IMR-90 (cell line): ENCODE results near the gene MPRIP. TPM values are rescaled to one million over a fixed set of nuclear protein-coding genes. Genes with fewer than 3 reads are reported as not detected.

ENCODE experiments used
- ATAC-seq: fragments of 200-7000 bp; cut with Tn5 transposase; 2 replicates; pipeline ENCODE4 v1.9.1; 2020; ENCODE audit warnings: low read depth, mild to moderate bottlenecking, moderate library complexity
- BruUV-seq: library from RNA; stranded (reverse); fragments of 400-500 nt; replicated peaks from 2 replicates; lab custom pipeline; 2021; lab: Mats Ljungman, UMichigan
- CTCF ChIA-PET: fragments of 300-600 bp; formaldehyde crosslinking; extraction: SDS; loops from one replicate; lab custom pipeline; 2021; ENCODE audit warnings: antibody characterized with exemption; lab: Yijun Ruan, JAX
- POLR2A ChIA-PET: fragments of 300-600 bp; sonication (Branson Sonifier 250); formaldehyde crosslinking; loops from one replicate; lab custom pipeline; 2022; ENCODE audit warnings: antibody characterized with exemption; ENCODE audit not compliant: unreplicated experiment; lab: Charles Lee
- DNase-seq: peaks from one replicate; pipeline ENCODE4 v3.0.0; 2013
- H2AFZ ChIP-seq: replicated peaks from 2 replicates; pipeline ENCODE3; 2013; ENCODE audit warnings: low read length, mild to moderate bottlenecking; ENCODE audit not compliant: poor library complexity
- H2AK5ac ChIP-seq: 2 replicates; pipeline ENCODE4 v1.6.1; 2013; ENCODE audit warnings: low read depth, low read length, inconsistent platforms
- H2AK9ac ChIP-seq: replicated peaks from 2 replicates; pipeline ENCODE3; 2013; ENCODE audit warnings: mild to moderate bottlenecking, low read depth, low read length, moderate library complexity; ENCODE audit not compliant: poor library complexity
- H2BK120ac ChIP-seq: 2 replicates; pipeline ENCODE4 v1.6.1; 2013; ENCODE audit warnings: low read depth, low read length, inconsistent platforms
- H2BK15ac ChIP-seq: 3 replicates; pipeline ENCODE4 v1.6.1; 2013; ENCODE audit warnings: low read depth, low read length, inconsistent platforms
- H2BK20ac ChIP-seq: 2 replicates; pipeline ENCODE4 v1.6.1; 2013; ENCODE audit warnings: low read depth, mild to moderate bottlenecking, inconsistent platforms, low read length, moderate library complexity
- H2BK5ac ChIP-seq: 2 replicates; pipeline ENCODE4 v1.6.1; 2013; ENCODE audit warnings: mild to moderate bottlenecking, low read depth, low read length, inconsistent platforms; ENCODE audit not compliant: poor library complexity, severe bottlenecking
- H3K14ac ChIP-seq: replicated peaks from 2 replicates; pipeline ENCODE4 v1.6.1; 2013; ENCODE audit warnings: low read depth, low read length, inconsistent platforms
- H3K18ac ChIP-seq: 2 replicates; pipeline ENCODE4 v1.6.1; 2013; ENCODE audit warnings: low read depth, low read length, control low read depth
- H3K23ac ChIP-seq: 2 replicates; pipeline ENCODE4 v1.6.1; 2013; ENCODE audit warnings: low read depth, low read length, inconsistent platforms
- H3K27ac ChIP-seq: 2 replicates; pipeline ENCODE4 v1.5.1; 2013; ENCODE audit warnings: mild to moderate bottlenecking, control low read depth, low read length; ENCODE audit not compliant: insufficient read depth
- H3K27me3 ChIP-seq: 2 replicates; pipeline ENCODE4 v1.6.1; 2013; ENCODE audit warnings: low read length; ENCODE audit not compliant: control insufficient read depth, insufficient read depth
- H3K36me3 ChIP-seq: 2 replicates; pipeline ENCODE4 v1.6.1; 2013; ENCODE audit warnings: low read length, mixed read lengths; ENCODE audit not compliant: control insufficient read depth, insufficient read depth
- H3K4ac ChIP-seq: 2 replicates; pipeline ENCODE4 v1.6.1; 2013; ENCODE audit warnings: low read depth, low read length, inconsistent platforms
- H3K4me1 ChIP-seq: 2 replicates; pipeline ENCODE4 v1.6.1; 2013; ENCODE audit warnings: low read length, mixed read lengths; ENCODE audit not compliant: control insufficient read depth, insufficient read depth
- H3K4me2 ChIP-seq: 2 replicates; pipeline ENCODE4 v1.6.1; 2013; ENCODE audit warnings: low read depth, mild to moderate bottlenecking, control low read depth, low read length, moderate library complexity
- H3K4me3 ChIP-seq: 2 replicates; pipeline ENCODE4 v1.5.1; 2013; ENCODE audit warnings: low read depth, mild to moderate bottlenecking, control low read depth, low read length, moderate library complexity; ENCODE audit not compliant: insufficient read depth
- H3K56ac ChIP-seq: 2 replicates; pipeline ENCODE4 v1.6.1; 2013; ENCODE audit warnings: low read length, inconsistent platforms; ENCODE audit not compliant: insufficient read depth; ENCODE audit errors: extremely low read depth
- H3K79me1 ChIP-seq, 2 experiments: 2 replicates each; pipeline ENCODE4 v1.6.1; 2013; ENCODE audit warnings: low read length in 2 of 2, inconsistent platforms in 1 of 2, low read depth in 1 of 2
- H3K9ac ChIP-seq: 2 replicates; pipeline ENCODE4 v1.6.1; 2013; ENCODE audit warnings: low read depth, low read length, control low read depth
- H3K9me1 ChIP-seq: 2 replicates; pipeline ENCODE4 v1.6.1; 2013; ENCODE audit warnings: low read length, inconsistent platforms; ENCODE audit not compliant: insufficient read depth
- H3K9me3 ChIP-seq: 2 replicates; pipeline ENCODE4 v1.6.1; 2013; ENCODE audit warnings: low read length; ENCODE audit not compliant: control insufficient read depth, insufficient read depth
- H4K20me1 ChIP-seq: 2 replicates; pipeline ENCODE4 v1.6.1; 2013; ENCODE audit warnings: low read length, inconsistent platforms; ENCODE audit not compliant: insufficient read depth
- H4K5ac ChIP-seq: 2 replicates; pipeline ENCODE4 v1.6.1; 2013; ENCODE audit warnings: mild to moderate bottlenecking, low read depth, low read length, control low read depth
- H4K8ac ChIP-seq, 2 experiments: 2 replicates each; pipeline ENCODE4 v1.6.1; 2013; ENCODE audit warnings: low read depth in 2 of 2, low read length in 2 of 2, control low read depth in 1 of 2, inconsistent platforms in 1 of 2
- H4K91ac ChIP-seq: 2 replicates; pipeline ENCODE4 v1.6.1; 2013; ENCODE audit warnings: low read depth, low read length, inconsistent platforms; ENCODE audit not compliant: insufficient read depth
- CHD1 ChIP-seq: IDR thresholded peaks from 2 replicates; pipeline ENCODE4 v1.6.1; 2012; ENCODE audit warnings: low read depth, low read length, improper control_type of control experiment
- FOS ChIP-seq: fragments of 150-350 bp; IDR thresholded peaks from 2 replicates; pipeline ENCODE4 v1.6.1; 2016; ENCODE audit warnings: low read depth, low read length
- MAFK ChIP-seq: IDR thresholded peaks from 2 replicates; pipeline ENCODE4 v1.6.1; 2012; ENCODE audit warnings: low read depth, low read length, improper control_type of control experiment
- MXI1 ChIP-seq: IDR thresholded peaks from 2 replicates; pipeline ENCODE4 v1.6.1; 2012; ENCODE audit warnings: low read depth, mild to moderate bottlenecking, low read length, moderate library complexity, borderline replicate concordance
- POLR2A ChIP-seq: IDR thresholded peaks from 2 replicates; pipeline ENCODE4 v1.6.1; 2012; ENCODE audit warnings: mild to moderate bottlenecking, low read depth, low read length
- RCOR1 ChIP-seq: IDR thresholded peaks from 2 replicates; pipeline ENCODE4 v1.6.1; 2012; ENCODE audit warnings: mild to moderate bottlenecking, low read length, improper control_type of control experiment; ENCODE audit not compliant: insufficient replicate concordance
- RFX5 ChIP-seq: IDR thresholded peaks from 2 replicates; pipeline ENCODE4 v1.8.0; 2012; ENCODE audit warnings: low read depth, mild to moderate bottlenecking, low read length, moderate library complexity
- SMC3 ChIP-seq: fragments of 150-350 bp; IDR thresholded peaks from 2 replicates; pipeline ENCODE4 v1.6.1; 2016; ENCODE audit warnings: low read depth, mild to moderate bottlenecking, antibody characterized with exemption, low read length, moderate library complexity
- USF2 ChIP-seq: fragments of 150-350 bp; IDR thresholded peaks from 2 replicates; pipeline ENCODE4 v1.6.1; 2017; ENCODE audit warnings: mild to moderate bottlenecking, antibody characterized with exemption, low read length, low read depth
- WGBS, 2 experiments: methylation state at CpG; one replicate each; pipeline versions ENCODE4 v1.1.5 to v1.1.7; 2013; ENCODE audit warnings: missing lambda C conversion rate in 2 of 2; ENCODE audit not compliant: insufficient read length in 1 of 2; ENCODE audit errors: extremely low coverage in 2 of 2; 5-methylcytosine and 5-hydroxymethylcytosine counted together
- dilution Hi-C: fragments of 300-500 bp; cut with HindIII; formaldehyde crosslinking; loops from one replicate; pipeline ENCODE4 v1.14.3; 2018; ENCODE audit warnings: low sequenced_read_pairs; ENCODE audit not compliant: unreplicated experiment
- in situ Hi-C: fragments of 300-500 bp; cut with MboI; formaldehyde crosslinking; loops from 3 replicates; pipeline ENCODE4 v1.14.3; 2019; ENCODE audit warnings: low sequenced_read_pairs, inconsistent platforms, mixed read lengths
- intact Hi-C: fragments of 100-400 bp; cut with micrococcal nuclease; formaldehyde crosslinking; loops from 2 replicates; pipeline ENCODE4 v1.10.0; 2022
- polyA plus RNA-seq, 3 experiments: library from polyadenylated mRNA; depleted of rRNA; stranded (reverse); fragments of >200 nt; gene quantifications; 2 replicates each; pipeline ENCODE4 v1.2.3, GENCODE V29; 2012; ENCODE audit warnings: low replicate concordance in 1 of 3
- total RNA-seq: library from RNA; depleted of rRNA; stranded (reverse); fragments of >200 nt; gene quantifications from 2 replicates; pipeline ENCODE4 v1.2.3, GENCODE V29; 2012

The MPRIP gene
- total and polyA plus RNA-seq, 2 of the 4 experiments (the other 2 are of a cell fraction) = 111 to 149 TPM

- TF ChIP-seq MAFK = no peak
- TF ChIP-seq CHD1 = no peak
Observed at GRCh38 chr17:17098551-17099179, 56.4 kb downstream of the MPRIP start (continued).

GRCh38 chr17:17102176-17102575, 59.9 kb downstream of the MPRIP start:
- no peak overlapping the region for H2AK9ac ChIP-seq
- no peak overlapping the region for H3K23ac ChIP-seq
- ChIA-PET CTCF (no interaction called here), POLR2A (no interaction called here)
- TF ChIP-seq USF2 (no peak), RFX5 (no peak), POLR2A (no peak), FOS (no peak), SMC3 (no peak), MAFK (no peak), RCOR1 (no peak), CHD1 (no peak), MXI1 (no peak)
- no peak overlapping the region for H2AFZ ChIP-seq
- H2BK5ac ChIP-seq = no peak overlapping the region
- H2BK15ac ChIP-seq = no peak overlapping the region
- H3K4me1 ChIP-seq = peaks cover 21% of the 10 kb centered on the region
- H3K4ac ChIP-seq = no peak overlapping the region
- H3K27me3 ChIP-seq = no peaks in the 10 kb centered on the region
- H3K18ac ChIP-seq = no peak overlapping the region
- ATAC-seq = no peak
- peaks cover 54% of the 10 kb centered on the region for H3K9me1 ChIP-seq
- H2BK20ac ChIP-seq = no peak overlapping the region
- no peak overlapping the region for H2BK120ac ChIP-seq
- DNase-seq = no peak
- H4K91ac ChIP-seq = no peak overlapping the region
- H3K27ac ChIP-seq = no peak overlapping the region
- intact Hi-C loops = loop anchor here (10.0 kb wide), 1 partner anchor 97 kb away; no protein-coding TSS in a partner anchor
- H3K79me1 ChIP-seq = peaks cover 51 to 98% of the 10 kb centered on the region in 2 experiments
- dilution Hi-C loops = no loop called here
- H3K14ac ChIP-seq = no peak overlapping the region
- H3K36me3 ChIP-seq = peaks cover 14% of the 10 kb centered on the region
- H4K8ac ChIP-seq = no peak overlapping the region
- BruUV-seq = no TSS peak
- H3K4me2 ChIP-seq = no peak overlapping the region
- H3K56ac ChIP-seq = no peak overlapping the region
- peaks cover 96% of the 10 kb centered on the region for H4K20me1 ChIP-seq
- in situ Hi-C loops = no loop called here
- H3K4me3 ChIP-seq = no peak overlapping the region
- H2AK5ac ChIP-seq = no peak overlapping the region
- 100% methylated on average over 1 of the region's 6 CpGs; no CpG with 5 or more reads in 1 of the 2 experiments for WGBS, 2 experiments
- H3K9ac ChIP-seq = no peak overlapping the region
- H3K9me3 ChIP-seq = no peaks in the 10 kb centered on the region
- H4K5ac ChIP-seq = no peak overlapping the region
